Measurements from ENCODE around the gene CNTNAP1.

Gene CNTNAP1

GRCh38 chr17:42670789-42671657 lies 11.3 kb upstream of the CNTNAP1 start:
- no peak for DNase-seq (ENCODE audit: low spot score)

- no peak for DNase-seq (ENCODE audit: low spot score)
Observed at GRCh38 chr17:42672038-42672437, 10.3 kb upstream of the CNTNAP1 start.

GRCh38 chr17:42673266-42673884 lies 9.0 kb upstream of the CNTNAP1 start:
- DNase-seq (ENCODE audit: low spot score), result no peak

GRCh38 chr17:42673885-42674754 lies 8.2 kb upstream of the CNTNAP1 start:
- peak; percentile 84 for DNase-seq (ENCODE audit: low spot score)

- peak; percentile 42 for DNase-seq (ENCODE audit: low spot score)
Observed at GRCh38 chr17:42674755-42675347, 7.5 kb upstream of the CNTNAP1 start.

GRCh38 chr17:42675348-42675964 lies 6.9 kb upstream of the CNTNAP1 start:
- DNase-seq (ENCODE audit: low spot score), result peak; percentile 40

DNA sequence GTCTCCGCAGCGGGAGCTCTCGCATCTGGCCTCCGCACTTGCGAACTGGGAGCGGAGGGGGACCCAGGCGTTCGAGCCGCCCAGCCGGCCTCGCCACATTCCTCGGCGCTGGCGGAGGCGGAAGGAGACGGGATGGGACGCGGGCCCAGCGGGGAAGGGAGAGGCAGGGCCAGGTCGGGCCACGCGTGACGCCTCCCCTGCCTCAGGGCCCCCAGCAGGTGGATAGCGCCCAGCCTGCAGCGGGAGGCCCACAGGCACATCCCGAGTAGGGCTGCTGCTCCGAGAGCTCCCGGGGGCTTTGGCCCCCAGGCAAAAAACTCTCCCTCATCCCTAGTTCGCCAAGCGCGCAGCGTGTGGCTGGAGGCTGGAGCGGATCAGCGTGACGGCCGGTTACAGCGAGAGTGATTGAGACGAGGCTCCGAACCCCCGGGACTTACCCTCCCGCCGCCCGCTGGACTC lies 6.3 kb upstream of the CNTNAP1 start:
- DNase-seq (ENCODE audit: low spot score), result peak; percentile 52

- DNase-seq (ENCODE audit: low spot score), result peak; percentile 44
Observed at GRCh38 chr17:42676424-42677011, 5.8 kb upstream of the CNTNAP1 start, which contains the start of gene PLEKHH3. Gene PLEKHH3 (minus strand): TSS chr17:42676994. CDS start chr17:42676563, 431 bp downstream.

DNA sequence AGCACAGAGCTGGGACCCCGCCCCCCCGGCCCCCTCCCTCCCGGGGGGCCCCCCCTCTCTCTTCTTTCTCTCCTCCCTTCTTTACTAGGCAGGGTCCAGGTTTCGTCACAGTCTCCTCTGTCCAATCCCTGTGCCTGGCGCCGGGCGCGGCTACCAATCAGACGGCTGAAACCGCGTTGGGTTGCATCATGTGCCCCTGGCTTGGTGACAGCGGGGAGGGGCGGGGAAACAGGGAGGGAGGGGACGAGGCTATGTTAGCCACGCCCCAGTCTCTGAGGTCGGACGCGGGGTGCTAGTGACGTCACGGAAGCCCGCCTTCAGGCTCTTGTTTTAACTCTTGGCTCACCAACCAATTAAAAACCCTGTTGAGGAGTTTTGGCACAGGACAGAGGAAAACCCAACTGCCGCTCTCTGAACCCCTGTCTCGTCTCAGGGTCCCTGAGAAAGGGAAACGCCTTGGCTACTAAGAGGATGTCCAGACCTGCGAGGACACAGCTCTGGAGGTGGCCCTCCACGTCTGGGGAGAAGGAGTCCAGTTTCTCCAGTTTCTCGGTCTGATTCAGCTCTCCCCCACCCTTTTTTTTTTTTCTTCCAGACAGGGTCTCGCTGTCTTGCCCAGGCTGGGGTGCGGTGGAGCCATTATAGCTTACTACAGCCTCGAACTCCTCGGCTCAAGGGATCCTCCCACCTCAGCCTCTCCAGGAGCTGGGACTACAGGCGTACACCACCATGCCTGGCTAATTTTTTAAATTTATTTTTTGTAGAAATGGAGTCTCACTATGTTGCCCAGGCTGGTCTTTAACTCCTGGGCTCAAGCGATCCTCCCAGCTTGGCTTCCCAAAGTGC lies 5.1 kb upstream of the CNTNAP1 start:
- DNase-seq (ENCODE audit: low spot score), result peak; percentile 100

DNA sequence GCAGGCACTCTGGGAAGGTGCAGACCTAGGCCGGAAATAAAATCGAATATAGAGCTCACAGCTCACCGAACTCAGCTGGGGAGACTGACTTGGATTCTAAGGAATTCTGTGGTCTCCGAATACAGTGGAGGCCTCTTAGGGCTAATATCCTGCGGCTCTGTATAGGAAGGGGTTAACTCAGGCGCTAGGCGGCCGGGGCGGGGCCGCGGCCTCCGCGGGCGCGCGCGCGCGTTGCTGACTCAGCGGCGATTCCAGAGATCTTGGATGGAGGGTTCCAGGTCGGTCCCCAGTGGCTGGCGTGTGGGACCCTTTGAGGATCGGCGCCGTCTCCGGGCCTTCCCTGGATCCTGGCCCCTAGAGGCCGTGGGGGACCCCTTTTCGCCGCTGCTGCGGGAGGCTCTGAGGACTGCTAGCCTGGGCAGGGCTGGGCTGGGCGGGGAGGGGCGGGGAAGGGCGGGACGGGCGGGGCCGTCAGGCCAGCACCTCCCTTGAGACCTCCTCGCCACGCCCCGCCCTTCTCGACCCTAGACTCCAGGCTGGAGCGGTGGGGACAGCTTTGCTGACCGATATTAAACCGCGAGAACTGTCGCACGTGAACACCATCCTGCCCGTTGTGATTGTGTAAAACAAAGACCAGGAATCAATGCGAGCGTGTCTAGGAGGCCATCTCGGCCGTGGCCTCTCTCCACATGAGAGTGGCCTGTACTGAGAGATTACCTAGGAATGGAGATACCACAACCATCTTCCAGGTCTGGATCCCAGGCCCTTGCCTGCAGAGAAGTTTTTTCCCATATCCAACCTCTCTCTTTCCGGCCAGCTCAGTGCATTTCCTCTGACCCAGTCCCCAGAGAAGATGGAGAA lies 4.2 kb upstream of the CNTNAP1 start:
- peak; percentile 98 for DNase-seq (ENCODE audit: low spot score)

DNA sequence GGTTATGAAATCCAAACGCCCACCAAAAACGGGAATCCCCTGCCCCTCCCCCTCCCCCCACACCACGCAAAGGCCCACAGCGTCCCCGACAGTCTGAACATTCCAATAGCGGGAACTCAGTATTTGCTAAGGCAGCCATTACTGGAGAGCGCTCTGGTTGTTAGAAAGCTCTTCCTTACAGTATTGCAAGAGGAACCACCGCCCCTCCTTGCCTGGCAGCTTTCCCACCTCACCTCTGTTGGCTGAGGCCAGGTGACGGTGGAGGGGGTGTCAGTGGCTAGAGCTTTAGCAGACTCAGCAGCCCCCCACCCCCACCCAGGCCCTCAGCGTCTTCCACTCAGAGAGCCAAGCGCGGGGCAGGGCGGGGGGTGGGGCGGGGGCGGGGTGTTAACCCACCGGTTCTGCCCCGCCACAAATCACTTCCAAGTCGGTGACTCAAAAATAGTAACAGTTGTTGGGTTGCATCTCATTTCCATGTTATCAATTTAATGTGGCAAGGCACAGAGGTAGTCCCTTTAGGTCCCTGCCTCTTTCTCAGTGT lies 3.3 kb upstream of the CNTNAP1 start:
- peak; percentile 78 for DNase-seq (ENCODE audit: low spot score)

GRCh38 chr17:42679492-42680330 lies 2.6 kb upstream of the CNTNAP1 start:
- peak; percentile 90 for DNase-seq (ENCODE audit: low spot score)

GRCh38 chr17:42680331-42680808 lies 2.0 kb upstream of the CNTNAP1 start:
- peak; percentile 42 for DNase-seq (ENCODE audit: low spot score)

DNA sequence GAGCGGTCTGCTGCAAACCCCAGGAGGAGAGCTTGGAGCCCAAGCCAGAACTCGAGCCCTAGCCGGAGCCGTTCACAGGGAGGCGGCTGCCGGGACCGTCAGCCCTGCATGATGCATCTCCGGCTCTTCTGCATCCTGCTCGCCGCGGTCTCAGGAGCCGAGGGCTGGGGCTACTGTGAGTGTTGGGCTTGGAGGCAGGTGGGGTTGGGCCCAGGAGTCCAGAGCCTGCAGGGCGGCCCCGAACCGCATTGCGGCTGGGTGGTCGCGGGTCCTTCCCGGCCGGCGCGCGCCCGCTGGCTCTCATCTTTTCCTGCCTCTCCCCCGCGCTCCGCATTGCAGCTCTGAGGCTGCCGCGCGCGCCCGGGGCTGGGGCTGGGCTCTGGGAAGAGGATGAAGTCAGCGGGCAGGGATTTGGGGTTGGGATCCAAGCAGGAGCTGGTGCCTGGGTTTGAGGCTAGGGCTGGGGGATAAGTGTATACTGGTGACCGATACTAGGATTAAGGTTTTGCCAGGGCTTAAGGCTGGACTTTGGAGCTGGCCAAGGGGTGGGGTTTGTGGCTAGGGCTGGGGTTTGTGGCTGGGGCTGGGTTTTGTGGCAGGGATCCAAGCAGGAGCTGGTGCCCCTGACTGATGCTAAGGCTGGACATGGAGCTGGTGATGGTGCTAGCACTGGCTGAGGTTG lies 532 bp downstream of the CNTNAP1 start:
- peak; percentile 86 for DNase-seq (ENCODE audit: low spot score)

- DNase-seq (ENCODE audit: low spot score), result no peak
Observed at GRCh38 chr17:42683407-42684034, 1.2 kb downstream of the CNTNAP1 start.

GRCh38 chr17:42684929-42685556 lies 2.7 kb downstream of the CNTNAP1 start:
- no peak for DNase-seq (ENCODE audit: low spot score)
